ENCODE results near the gene RAB10. TPM values are rescaled to one million over a fixed set of nuclear protein-coding genes. Genes with fewer than 3 reads are reported as not detected.
A peak's percentile ranks its signal among the peaks of the same experiment; 100 is the strongest.
"Not testable (repeated sequence)": the region's sequence is repeated elsewhere in the genome, so short reads cannot be mapped to it uniquely, and the experiment has no call there.

RAB10 gene
- total RNA-seq, 2 experiments from 2014 or later, result 103 to 160 TPM

DNA sequence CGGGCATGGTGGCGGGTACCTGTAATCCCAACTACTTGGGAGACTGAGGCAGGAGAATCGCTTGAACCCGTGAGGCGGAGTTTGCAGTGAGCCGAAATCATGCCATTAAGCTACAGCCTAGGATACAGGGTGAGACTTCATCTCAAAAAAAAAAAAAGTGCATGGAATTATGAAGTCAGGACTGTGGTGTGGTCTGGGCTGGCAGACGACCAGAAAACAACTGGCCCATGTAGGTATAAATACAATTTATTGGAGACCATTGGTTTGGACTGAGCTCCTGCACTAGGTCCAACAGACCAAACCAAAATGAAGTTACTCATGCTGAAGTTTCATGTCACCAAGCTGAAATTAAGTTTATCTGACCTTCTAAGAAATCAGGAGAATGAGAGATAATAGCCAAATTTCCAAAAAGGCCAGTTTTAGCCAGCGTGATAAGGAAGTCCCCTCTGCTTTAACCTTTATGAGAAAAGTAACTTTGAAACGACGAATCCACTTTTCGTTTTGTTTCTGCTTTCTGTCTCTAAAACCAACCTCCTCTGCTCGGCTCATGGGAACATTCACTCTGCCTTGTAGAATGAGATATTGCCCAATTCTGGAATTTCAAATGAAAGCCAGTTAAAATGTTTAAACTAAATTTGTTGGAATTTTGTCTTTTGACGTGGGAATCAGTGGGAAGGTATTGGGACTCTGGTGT lies 17.7 kb upstream of the RAB10 start:
- Mint-ChIP-seq H3K4me1 (peaks cover 6% of the 10 kb centered on the region), H3K27ac (no peak overlapping the region), H3K36me3 (ENCODE audit: low read depth) (no peaks in the 10 kb centered on the region), H3K4me3 (no peak overlapping the region), H3K27me3 (no peaks in the 10 kb centered on the region), H3K9me3 (ENCODE audit: low read depth) (no peaks in the 10 kb centered on the region)
- ChIA-PET POLR2A (no interaction called here), CTCF (interaction anchor here (0.9 kb wide), 1 partner anchor 70 kb away, joined by 3 read pairs; no protein-coding TSS in a partner anchor)
- intact Hi-C loops (cut with DNase I, micrococcal nuclease), result no loop called here
- DNase-seq, result no peak
- ATAC-seq, result no peak

DNA sequence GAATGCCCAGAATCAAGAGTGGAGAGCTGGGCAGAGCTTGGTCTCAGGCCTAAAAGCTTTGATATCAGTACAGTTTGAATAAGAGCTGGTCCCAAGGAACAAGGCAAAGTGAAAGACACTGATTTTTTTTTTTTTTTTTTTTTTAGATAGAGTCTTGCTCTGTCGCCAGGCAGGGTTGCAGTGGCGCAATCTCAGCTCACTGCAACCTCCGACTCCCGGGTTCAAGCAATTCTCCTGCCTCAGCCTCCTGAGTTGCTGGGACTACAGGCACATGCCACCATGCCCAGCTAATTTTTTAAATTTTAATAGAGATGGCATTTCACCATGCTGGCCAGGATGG lies 17.2 kb upstream of the RAB10 start:
- H3K4me3 Mint-ChIP-seq; H3K9me3 Mint-ChIP-seq (ENCODE audit: low read depth); H3K27me3 Mint-ChIP-seq; POLR2A ChIA-PET; DNase-seq; H3K27ac Mint-ChIP-seq; intact Hi-C loops (cut with DNase I, micrococcal nuclease); ATAC-seq; H3K4me1 Mint-ChIP-seq; CTCF ChIA-PET; H3K36me3 Mint-ChIP-seq (ENCODE audit: low read depth): not testable (repeated sequence)

DNA sequence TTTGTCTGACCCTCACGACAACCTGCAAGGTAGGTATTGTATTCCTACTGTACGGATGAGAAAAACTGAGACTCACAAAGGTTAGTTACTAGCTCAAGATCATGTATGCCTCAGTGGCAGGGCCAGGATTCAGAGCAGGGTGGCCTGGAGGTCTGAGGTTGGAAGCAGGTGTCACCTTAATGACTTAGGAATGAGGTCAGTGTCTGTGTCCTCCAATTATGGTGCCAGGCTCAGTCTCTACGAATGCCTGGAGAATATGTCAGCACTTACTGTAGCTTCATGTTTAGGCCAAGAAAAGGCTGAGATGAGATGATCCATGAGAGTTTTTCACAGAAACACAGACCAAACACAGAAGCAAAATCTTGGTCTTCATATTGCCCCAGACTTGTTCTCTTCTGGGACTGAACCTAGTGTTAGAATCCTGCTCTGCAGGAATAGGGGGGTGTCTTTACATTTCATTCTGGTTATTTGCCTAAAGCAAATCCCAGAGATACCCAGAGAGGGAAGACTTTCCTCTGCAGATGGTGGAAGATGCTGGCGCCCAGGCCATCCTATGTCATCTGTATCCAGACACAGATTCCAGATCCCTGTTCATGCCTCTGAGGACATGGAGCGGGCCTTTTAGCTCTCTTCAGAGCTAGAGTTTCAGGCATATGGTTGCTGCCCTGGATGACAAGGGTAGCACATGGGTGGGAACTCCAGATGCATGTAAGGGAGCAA lies 16.3 kb upstream of the RAB10 start:
- no peak for DNase-seq
- H3K9me3 Mint-ChIP-seq (ENCODE audit: low read depth), result no peaks in the 10 kb centered on the region
- peaks cover 6% of the 10 kb centered on the region for H3K4me1 Mint-ChIP-seq
- no peak for ATAC-seq
- CTCF ChIA-PET, result interaction anchor here (0.8 to 1.6 kb wide), 8 partner anchors 9 to 126 kb away, joined by 3 to 7 read pairs (median 3); no protein-coding TSS in a partner anchor
- H3K36me3 Mint-ChIP-seq (ENCODE audit: low read depth), result no peaks in the 10 kb centered on the region
- intact Hi-C loops (cut with DNase I, micrococcal nuclease), result no loop called here
- no peak overlapping the region for H3K27ac Mint-ChIP-seq
- no peaks in the 10 kb centered on the region for H3K27me3 Mint-ChIP-seq
- H3K4me3 Mint-ChIP-seq, result no peak overlapping the region
- POLR2A ChIA-PET, result interaction anchor here (1.2 kb wide), 1 partner anchor 17 kb away, joined by 3 read pairs; no protein-coding TSS in a partner anchor

DNA sequence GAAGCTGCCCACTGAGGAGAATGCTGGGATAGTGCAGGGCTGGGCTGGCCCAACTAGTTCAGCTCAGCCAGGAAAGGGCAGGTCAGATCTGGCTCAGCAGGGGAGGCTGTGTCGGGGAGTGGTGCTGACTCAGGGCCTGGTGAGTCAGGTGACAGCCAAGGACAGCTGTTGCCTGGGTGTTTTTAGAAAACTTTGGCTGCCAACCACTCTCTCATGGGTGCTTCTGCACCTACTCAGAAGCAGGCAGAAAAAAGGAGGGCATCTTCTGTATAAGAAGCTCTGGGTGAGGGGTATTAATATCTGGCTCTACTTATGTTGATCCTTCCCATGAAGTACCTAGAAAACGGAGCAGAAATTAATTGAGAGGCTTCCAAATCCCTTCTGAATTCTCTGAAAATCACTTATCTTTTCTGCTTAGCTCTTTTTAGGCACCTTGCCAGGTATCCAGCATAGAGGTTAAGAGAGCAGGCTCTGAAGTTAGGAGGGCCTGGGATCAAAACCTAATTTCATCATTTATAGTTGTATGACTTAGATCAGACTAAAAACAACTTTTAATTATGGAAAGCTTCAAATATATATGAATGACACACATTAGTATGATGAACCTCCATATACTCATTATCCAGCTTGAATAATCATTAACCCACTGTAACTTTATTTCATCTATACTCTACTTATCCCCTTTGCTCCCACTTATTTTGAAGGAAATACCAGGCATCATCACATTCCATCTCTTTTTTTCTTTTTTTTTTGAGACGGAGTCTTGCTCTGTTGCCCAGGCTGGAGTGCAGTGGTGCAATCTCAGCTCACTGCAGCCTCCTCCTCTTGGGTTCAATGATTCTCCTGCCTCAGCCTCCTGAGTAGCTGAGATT lies 15.5 kb upstream of the RAB10 start:
- Mint-ChIP-seq H3K27me3 (no peaks in the 10 kb centered on the region), H3K36me3 (ENCODE audit: low read depth) (no peaks in the 10 kb centered on the region), H3K9me3 (ENCODE audit: low read depth) (no peaks in the 10 kb centered on the region), H3K4me1 (peaks cover 6% of the 10 kb centered on the region), H3K27ac (no peak overlapping the region), H3K4me3 (no peak overlapping the region)
- ChIA-PET CTCF (interaction anchor here (0.8 to 1.6 kb wide), 8 partner anchors 9 to 126 kb away, joined by 3 to 7 read pairs (median 3); no protein-coding TSS in a partner anchor), POLR2A (interaction anchor here (1.2 kb wide), 1 partner anchor 17 kb away, joined by 3 read pairs; no protein-coding TSS in a partner anchor)
- ATAC-seq (peak; percentile 99), DNase-seq (peak; percentile 69)
- intact Hi-C loops (cut with DNase I, micrococcal nuclease), result no loop called here

DNA sequence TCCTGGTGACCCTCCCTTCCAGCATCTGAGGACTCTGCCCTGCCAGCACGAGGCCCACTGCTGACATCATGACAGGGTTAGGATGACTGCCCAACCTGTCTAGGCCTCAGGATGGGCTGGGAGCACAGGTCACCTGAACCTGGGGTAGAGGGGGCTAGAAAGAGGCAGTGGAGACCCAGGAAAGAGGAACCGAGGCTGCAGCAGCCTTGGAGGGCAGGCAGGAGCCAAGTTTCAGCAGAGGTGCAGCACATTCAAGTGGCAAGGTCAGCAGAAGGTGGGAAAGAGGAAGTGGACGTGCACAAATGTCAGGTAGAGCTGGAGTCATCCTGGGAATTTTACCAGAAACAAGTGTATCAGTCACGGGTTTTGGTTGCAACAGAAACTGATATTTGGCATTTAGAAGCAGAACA lies 13.6 kb upstream of the RAB10 start:
- CTCF ChIA-PET, result interaction anchor here (0.6 to 0.7 kb wide), 2 partner anchors 13 to 104 kb away, joined by 3 to 4 read pairs; no protein-coding TSS in a partner anchor
- no peak overlapping the region for H3K4me3 Mint-ChIP-seq
- no peaks in the 10 kb centered on the region for H3K27me3 Mint-ChIP-seq
- ATAC-seq (no peak), DNase-seq (no peak)
- POLR2A ChIA-PET, result no interaction called here
- no peaks in the 10 kb centered on the region for H3K9me3 Mint-ChIP-seq (ENCODE audit: low read depth)
- intact Hi-C loops (cut with DNase I, micrococcal nuclease), result no loop called here
- no peak overlapping the region for H3K27ac Mint-ChIP-seq
- H3K36me3 Mint-ChIP-seq (ENCODE audit: low read depth), result no peaks in the 10 kb centered on the region
- peaks cover 6% of the 10 kb centered on the region for H3K4me1 Mint-ChIP-seq

DNA sequence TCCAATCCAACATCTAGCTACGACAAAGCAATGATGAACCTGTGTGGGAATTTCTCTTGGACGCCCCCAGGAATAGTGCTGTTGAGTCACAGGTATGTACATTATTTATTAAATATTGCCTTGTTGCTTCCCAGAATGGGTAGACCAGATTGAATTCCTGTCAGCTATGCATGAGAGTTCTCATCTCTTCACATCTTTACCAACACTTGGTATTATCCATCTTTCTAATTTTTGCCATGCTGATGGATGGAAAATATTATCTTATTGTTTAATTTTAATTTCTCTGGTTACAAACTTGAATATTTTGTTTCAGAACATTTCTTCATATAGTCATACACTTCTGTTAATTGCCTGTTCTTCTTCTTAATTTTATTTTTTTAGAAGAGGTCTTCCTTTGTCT lies 9.6 kb upstream of the RAB10 start:
- Mint-ChIP-seq H3K27ac (no peak overlapping the region), H3K27me3 (no peaks in the 10 kb centered on the region), H3K36me3 (ENCODE audit: low read depth) (no peaks in the 10 kb centered on the region), H3K4me1 (no peaks in the 10 kb centered on the region), H3K9me3 (ENCODE audit: low read depth) (no peaks in the 10 kb centered on the region), H3K4me3 (no peak overlapping the region)
- CTCF ChIA-PET, result no interaction called here
- DNase-seq (no peak), ATAC-seq (no peak)
- POLR2A ChIA-PET, result interaction anchor here (0.9 kb wide), 1 partner anchor 9 kb away, joined by 5 read pairs; the partner anchor contains the start of gene RAB10
- intact Hi-C loops (cut with DNase I, micrococcal nuclease), result no loop called here

DNA sequence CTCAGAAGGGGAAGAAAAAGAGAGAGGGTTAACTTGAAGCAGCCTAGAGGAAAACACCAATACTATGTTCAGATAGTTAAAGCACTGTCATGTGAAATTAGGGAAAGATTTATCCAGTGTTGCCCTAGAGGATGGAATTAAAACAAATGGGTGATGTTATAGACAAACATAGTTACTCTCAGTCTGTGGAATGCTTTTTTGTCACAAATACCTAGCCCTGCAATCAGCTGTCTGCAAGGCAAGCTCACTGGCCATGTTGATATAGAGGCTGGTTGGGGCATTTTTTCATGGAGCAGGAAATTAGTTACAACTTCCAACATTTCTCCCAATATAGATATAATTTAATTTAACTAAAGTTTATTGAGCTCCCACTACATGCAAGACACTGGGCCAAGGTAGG lies 8.4 kb upstream of the RAB10 start:
- Mint-ChIP-seq H3K4me3 (no peak overlapping the region), H3K9me3 (ENCODE audit: low read depth) (no peaks in the 10 kb centered on the region), H3K27ac (no peak overlapping the region), H3K36me3 (ENCODE audit: low read depth) (no peaks in the 10 kb centered on the region), H3K4me1 (no peaks in the 10 kb centered on the region), H3K27me3 (no peaks in the 10 kb centered on the region)
- intact Hi-C loops (cut with DNase I, micrococcal nuclease), result no loop called here
- DNase-seq, result no peak
- ATAC-seq, result no peak
- CTCF ChIA-PET, result interaction anchor here (0.6 to 1.1 kb wide), 4 partner anchors 34 to 264 kb away, joined by 3 to 5 read pairs (median 3); no protein-coding TSS in a partner anchor
- POLR2A ChIA-PET, result no interaction called here

DNA sequence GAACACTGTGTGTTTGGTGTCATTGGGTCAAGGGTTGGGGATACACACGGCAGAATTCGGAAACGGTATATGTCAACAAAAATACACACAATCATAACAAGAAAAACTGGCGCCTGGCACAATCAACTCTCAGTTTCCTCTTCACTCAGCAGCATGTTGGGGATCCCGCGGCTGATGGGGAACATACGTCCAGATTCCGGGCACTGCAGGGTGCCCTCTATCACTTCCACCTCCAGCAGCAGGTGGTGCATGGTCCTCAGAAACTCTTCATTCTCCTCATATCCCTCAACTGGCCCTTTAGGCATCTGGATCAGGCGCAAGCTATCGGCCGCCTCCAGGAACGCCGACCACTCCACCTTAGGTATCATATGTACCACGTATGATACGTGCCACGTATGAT lies 5.8 kb upstream of the RAB10 start:
- H3K27me3 Mint-ChIP-seq; H3K9me3 Mint-ChIP-seq (ENCODE audit: low read depth); DNase-seq; H3K27ac Mint-ChIP-seq; intact Hi-C loops (cut with DNase I, micrococcal nuclease); CTCF ChIA-PET; POLR2A ChIA-PET; H3K4me3 Mint-ChIP-seq; ATAC-seq; H3K4me1 Mint-ChIP-seq; H3K36me3 Mint-ChIP-seq (ENCODE audit: low read depth): not testable (repeated sequence)

DNA sequence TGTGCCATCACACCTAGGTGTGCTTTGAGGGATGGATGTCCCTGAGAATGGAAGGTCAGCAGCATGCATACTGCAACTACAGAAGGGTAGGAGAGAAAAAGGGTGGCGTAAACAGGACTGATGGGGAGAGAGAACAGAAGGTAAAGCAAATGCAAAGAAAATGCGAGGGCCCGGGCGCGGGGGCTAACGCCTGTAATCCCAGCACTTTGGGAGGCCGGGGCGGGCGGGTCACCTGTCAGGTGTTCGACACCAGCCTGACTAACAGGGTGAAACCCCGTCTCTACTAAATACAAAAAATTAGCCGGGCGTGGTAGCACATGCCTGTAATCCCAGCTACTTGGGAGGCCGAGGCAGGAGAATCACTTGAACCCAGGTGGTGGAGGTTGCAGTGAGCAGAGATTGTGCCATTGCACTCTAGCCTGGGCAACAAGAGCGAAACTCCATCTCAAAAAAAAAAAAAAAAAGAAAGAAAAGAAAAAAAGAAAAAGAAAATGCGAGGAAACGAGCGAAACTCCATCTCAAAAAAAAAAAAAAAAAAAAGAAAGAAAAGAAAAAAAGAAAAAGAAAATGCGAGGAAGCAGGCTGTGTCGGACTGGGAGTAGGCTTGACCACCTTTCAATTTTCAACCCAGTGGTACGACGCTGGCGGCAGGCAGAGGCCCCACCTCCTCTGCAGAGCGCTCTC lies 1.2 kb upstream of the RAB10 start:
- intact Hi-C loops (cut with DNase I, micrococcal nuclease), result loop anchor here (1.0 to 5.0 kb wide), 7 partner anchors 50 to 730 kb away; partner anchors contain the start of genes ADGRF3 (in 2 of the 2), SELENOI (in 2 of the 2), ASXL2 (in 1 of the 2) and DTNB (in 1 of the 2)
- H3K9me3 Mint-ChIP-seq (ENCODE audit: low read depth); ATAC-seq; H3K27me3 Mint-ChIP-seq: not testable (repeated sequence)
- H3K4me3 Mint-ChIP-seq, result peak overlapping the region; percentile 98
- CTCF ChIA-PET, result interaction anchor here (0.6 to 1.5 kb wide), 3 partner anchors 9 to 36 kb away, joined by 3 to 7 read pairs (median 3); no protein-coding TSS in a partner anchor
- peaks cover 13% of the 10 kb centered on the region for H3K36me3 Mint-ChIP-seq (ENCODE audit: low read depth)
- POLR2A ChIA-PET, result interaction anchor here (1.1 to 1.8 kb wide), 3 partner anchors 36 to 313 kb away, joined by 3 to 7 read pairs (median 7); partner anchors contain the start of gene ASXL2
- peak; percentile 10 for DNase-seq
- H3K4me1 Mint-ChIP-seq, result peaks cover 22% of the 10 kb centered on the region
- H3K27ac Mint-ChIP-seq, result peak overlapping the region; percentile 90

DNA sequence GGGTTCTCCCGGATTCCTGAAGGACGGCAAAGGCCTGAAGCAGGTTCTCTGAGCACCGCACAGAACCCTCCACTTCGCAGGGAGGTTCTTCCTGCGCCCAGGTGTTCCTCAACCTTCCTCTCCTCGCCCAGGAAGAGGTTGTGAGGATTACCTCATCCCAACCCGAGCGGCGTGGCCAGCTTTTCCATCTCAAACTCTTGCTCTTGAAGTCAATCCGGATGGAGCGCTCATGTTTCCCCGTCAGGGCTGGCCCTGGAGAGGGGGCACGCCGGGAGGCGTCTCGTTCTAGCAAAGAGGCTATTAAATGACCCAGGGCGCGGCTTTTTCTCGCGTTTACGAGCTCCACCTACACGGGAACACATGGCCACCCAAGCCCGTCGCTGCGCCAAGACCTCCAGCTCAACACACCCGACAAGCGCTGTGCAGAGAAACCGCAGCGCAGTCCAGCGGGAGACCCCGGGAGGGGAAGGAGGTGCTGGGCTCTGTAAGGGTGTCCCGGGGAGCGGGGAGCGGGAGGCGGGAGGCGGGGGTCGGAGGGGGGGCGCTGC lies 540 bp upstream of the RAB10 start:
- ATAC-seq, result peak; percentile 31
- H3K36me3 Mint-ChIP-seq (ENCODE audit: low read depth), result peaks cover 14% of the 10 kb centered on the region
- no peak for DNase-seq
- peak overlapping the region; percentile 90 for H3K27ac Mint-ChIP-seq
- ChIA-PET CTCF (interaction anchor here (0.6 to 1.5 kb wide), 3 partner anchors 32 to 266 kb away, joined by 3 to 7 read pairs (median 4); no protein-coding TSS in a partner anchor), POLR2A (interaction anchor here (0.6 to 1.8 kb wide), 7 partner anchors 10 to 312 kb away, joined by 3 to 7 read pairs (median 5); partner anchors contain the start of genes ASXL2, HADHA and HADHB)
- peaks cover 26% of the 10 kb centered on the region for H3K4me1 Mint-ChIP-seq
- H3K4me3 Mint-ChIP-seq, result peak overlapping the region; percentile 98
- H3K27me3 Mint-ChIP-seq, result no peaks in the 10 kb centered on the region
- H3K9me3 Mint-ChIP-seq (ENCODE audit: low read depth), result no peaks in the 10 kb centered on the region
- intact Hi-C loops (cut with DNase I, micrococcal nuclease), result loop anchor here (1.0 to 5.0 kb wide), 7 partner anchors 51 to 729 kb away; partner anchors contain the start of genes ADGRF3 (in 2 of the 2), SELENOI (in 2 of the 2), ASXL2 (in 1 of the 2) and DTNB (in 1 of the 2)
